PC-3 (cell line): Measurements from ENCODE around the gene ABLIM3. TPM values are rescaled to one million over a fixed set of nuclear protein-coding genes. Genes with fewer than 3 reads are reported as not detected.

Experiments
- ATAC-seq: fragments of 200-7000 bp; cut with Tn5 transposase; 2 replicates; pipeline ENCODE4 v1.9.1; 2020; ENCODE audit warnings: mild to moderate bottlenecking, moderate library complexity
- BruUV-seq: library from RNA; stranded (reverse); fragments of 400-500 nt; replicated peaks from 2 replicates; lab custom pipeline; 2021; lab: Mats Ljungman, UMichigan
- CTCF ChIA-PET: fragments of 300-600 bp; sonication (Branson Sonifier 250); formaldehyde crosslinking; loops from one replicate; lab custom pipeline; 2022; ENCODE audit warnings: antibody characterized with exemption; lab: Charles Lee
- POLR2A ChIA-PET: fragments of 300-600 bp; sonication (Branson Sonifier 250); formaldehyde crosslinking; loops from one replicate; lab custom pipeline; 2022; ENCODE audit warnings: antibody characterized with exemption; ENCODE audit not compliant: unreplicated experiment; lab: Charles Lee
- DNase-seq: peaks from one replicate; pipeline ENCODE4 v3.0.0-alpha.2; 2015
- H2AFZ ChIP-seq: fragments of 300-600 bp; sonication (generic); 2 replicates; pipeline ENCODE4 v1.6.0; 2016; ENCODE audit warnings: antibody characterized with exemption, low read length
- H3F3A ChIP-seq: fragments of 300-600 bp; sonication (generic); one replicate; pipeline ENCODE4 v1.6.0; 2017; ENCODE audit warnings: antibody characterized with exemption, low read length, control low read depth, mild to moderate bottlenecking; ENCODE audit not compliant: unreplicated experiment
- H3K27ac ChIP-seq: fragments of 300-600 bp; sonication (generic); 2 replicates; pipeline ENCODE4 v1.5.1; 2016; ENCODE audit warnings: mild to moderate bottlenecking, low read length
- H3K27me3 ChIP-seq: fragments of 300-600 bp; sonication (generic); 2 replicates; pipeline ENCODE4 v1.6.1; 2016; ENCODE audit warnings: low read length, mixed read lengths
- H3K36me3 ChIP-seq: fragments of 300-600 bp; sonication (generic); 2 replicates; pipeline ENCODE4 v1.6.1; 2016; ENCODE audit warnings: low read depth, mixed run types, low read length, mixed read lengths
- H3K4me1 ChIP-seq: fragments of 300-600 bp; sonication (generic); 2 replicates; pipeline ENCODE4 v1.5.1; 2016; ENCODE audit warnings: low read length; ENCODE audit not compliant: insufficient read depth
- H3K4me2 ChIP-seq: fragments of 300-600 bp; sonication (generic); 2 replicates; pipeline ENCODE4 v1.6.0; 2016; ENCODE audit warnings: low read length
- H3K4me3 ChIP-seq: fragments of 300-600 bp; sonication (generic); 2 replicates; pipeline ENCODE4 v1.5.1; 2016; ENCODE audit warnings: mild to moderate bottlenecking, low read length, mixed read lengths
- H3K79me2 ChIP-seq: fragments of 300-600 bp; sonication (generic); 2 replicates; pipeline ENCODE4 v1.6.1; 2017; ENCODE audit warnings: low read length, mixed read lengths
- H3K9ac ChIP-seq: fragments of 300-600 bp; sonication (generic); 2 replicates; pipeline ENCODE4 v1.6.0; 2016; ENCODE audit warnings: mild to moderate bottlenecking, low read length
- H3K9me2 ChIP-seq: fragments of 300-600 bp; sonication (generic); replicated peaks from 2 replicates; pipeline ENCODE4 v1.6.1; 2016; ENCODE audit warnings: mixed run types, low read length, mixed read lengths
- H3K9me3 ChIP-seq: fragments of 300-600 bp; sonication (generic); 2 replicates; pipeline ENCODE4 v1.6.1; 2016; ENCODE audit warnings: low read length, mixed read lengths
- H4K20me1 ChIP-seq: fragments of 300-600 bp; sonication (generic); 2 replicates; pipeline ENCODE4 v1.6.1; 2016; ENCODE audit warnings: low read length, mixed read lengths
- EZH2 ChIP-seq: fragments of 300-600 bp; sonication (generic); IDR thresholded peaks from one replicate; pipeline ENCODE4 v1.6.1; 2017; ENCODE audit warnings: antibody characterized with exemption, mild to moderate bottlenecking, low read length; ENCODE audit not compliant: unreplicated experiment
- EZH2phosphoT487 ChIP-seq: fragments of 300-600 bp; sonication (generic); IDR thresholded peaks from 2 replicates; pipeline ENCODE4 v1.6.1; 2018; ENCODE audit warnings: mild to moderate bottlenecking, antibody characterized with exemption, low read length, borderline replicate concordance
- intact Hi-C: fragments of 100-400 bp; cut with micrococcal nuclease; formaldehyde crosslinking; loops from 2 replicates; pipeline ENCODE4 v1.9.0; 2023
- total RNA-seq: library from RNA; depleted of rRNA; stranded (reverse); fragments of >200 nt; gene quantifications from 2 replicates; pipeline ENCODE4 v1.2.3, GENCODE V29; 2014
- TF ChIP-seq, protein P1 (sequence below): fragments of 300-600 bp; sonication (generic); conservative IDR thresholded peaks from 2 replicates; pipeline ENCODE4 v1.5.1; 2017; ENCODE audit warnings: antibody characterized with exemption, low read depth, mild to moderate bottlenecking, low read length

The ABLIM3 gene
- total RNA-seq, 1 experiment from 2014 or later: 43.6 TPM

DNA sequence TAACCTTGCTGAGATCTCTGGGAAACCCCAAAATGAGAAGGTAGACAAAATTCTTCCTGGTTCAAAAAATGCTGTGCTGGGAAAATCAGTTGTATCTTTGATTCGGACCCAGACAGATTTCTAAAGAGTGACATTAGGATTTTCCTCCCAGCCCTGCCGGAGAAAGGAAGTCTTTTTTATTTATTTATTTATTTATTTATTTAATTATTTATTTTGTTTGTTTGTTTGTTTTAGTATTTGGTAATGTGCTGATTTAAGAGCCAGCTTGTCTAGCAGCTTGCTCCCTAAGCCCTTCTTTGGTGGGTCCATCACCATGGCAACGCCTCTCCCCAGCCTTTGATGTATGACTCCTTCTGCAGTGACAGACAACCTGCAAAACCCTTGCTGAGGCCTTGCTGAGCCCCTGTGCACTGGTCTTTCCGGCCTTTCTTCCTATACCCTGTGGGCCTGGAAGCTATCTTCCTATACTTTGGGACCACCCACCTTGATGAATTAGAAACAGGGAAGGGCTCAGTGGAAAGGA lies 69.7 kb downstream of the ABLIM3 start:
- Histone ChIP-seq H3F3A (no peaks in the 10 kb centered on the region), H2AFZ (no peak overlapping the region), H4K20me1 (no peaks in the 10 kb centered on the region), H3K27me3 (no peaks in the 10 kb centered on the region), H3K9me2 (no peaks in the 10 kb centered on the region), H3K4me2 (no peak overlapping the region), H3K79me2 (no peaks in the 10 kb centered on the region), H3K9ac (no peak overlapping the region), H3K4me1 (peaks cover 4% of the 10 kb centered on the region), H3K9me3 (no peaks in the 10 kb centered on the region), H3K4me3 (no peak overlapping the region), H3K27ac (no peak overlapping the region), H3K36me3 (no peaks in the 10 kb centered on the region; the same call in 1 of the 2 replicates)
- DNase-seq (no peak), ATAC-seq (no peak)
- intact Hi-C loops: no loop called here
- BruUV-seq: no TSS peak
- TF ChIP-seq, protein P1, sequence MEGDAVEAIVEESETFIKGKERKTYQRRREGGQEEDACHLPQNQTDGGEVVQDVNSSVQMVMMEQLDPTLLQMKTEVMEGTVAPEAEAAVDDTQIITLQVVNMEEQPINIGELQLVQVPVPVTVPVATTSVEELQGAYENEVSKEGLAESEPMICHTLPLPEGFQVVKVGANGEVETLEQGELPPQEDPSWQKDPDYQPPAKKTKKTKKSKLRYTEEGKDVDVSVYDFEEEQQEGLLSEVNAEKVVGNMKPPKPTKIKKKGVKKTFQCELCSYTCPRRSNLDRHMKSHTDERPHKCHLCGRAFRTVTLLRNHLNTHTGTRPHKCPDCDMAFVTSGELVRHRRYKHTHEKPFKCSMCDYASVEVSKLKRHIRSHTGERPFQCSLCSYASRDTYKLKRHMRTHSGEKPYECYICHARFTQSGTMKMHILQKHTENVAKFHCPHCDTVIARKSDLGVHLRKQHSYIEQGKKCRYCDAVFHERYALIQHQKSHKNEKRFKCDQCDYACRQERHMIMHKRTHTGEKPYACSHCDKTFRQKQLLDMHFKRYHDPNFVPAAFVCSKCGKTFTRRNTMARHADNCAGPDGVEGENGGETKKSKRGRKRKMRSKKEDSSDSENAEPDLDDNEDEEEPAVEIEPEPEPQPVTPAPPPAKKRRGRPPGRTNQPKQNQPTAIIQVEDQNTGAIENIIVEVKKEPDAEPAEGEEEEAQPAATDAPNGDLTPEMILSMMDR: no peak
- TF ChIP-seq EZH2 (no peak), EZH2phosphoT487 (no peak)
- POLR2A ChIA-PET: no interaction called here
- CTCF ChIA-PET: no interaction called here

DNA sequence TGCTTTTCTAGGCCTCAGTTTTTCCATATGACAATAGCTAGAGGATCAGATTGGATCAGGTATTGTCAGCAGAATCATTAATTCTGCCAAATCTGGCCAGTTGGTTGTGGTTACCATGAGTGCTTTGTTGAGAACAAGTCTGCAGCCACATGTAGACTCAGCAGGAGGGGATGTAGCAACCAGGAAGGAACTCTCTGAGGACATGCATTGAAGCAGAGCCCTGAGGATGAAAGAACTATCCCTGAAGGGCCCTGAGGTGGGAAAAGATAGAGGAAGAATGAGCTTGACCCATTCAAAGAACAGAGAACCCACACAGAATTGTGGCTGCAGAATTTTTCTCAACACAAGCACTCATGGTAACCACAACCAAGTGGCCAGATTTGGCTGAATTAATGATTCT lies 70.3 kb downstream of the ABLIM3 start:
- ATAC-seq: no peak
- Histone ChIP-seq H3F3A (no peaks in the 10 kb centered on the region), H3K9ac (no peak overlapping the region), H3K4me1 (no peaks in the 10 kb centered on the region), H3K79me2 (no peaks in the 10 kb centered on the region), H3K27ac (no peak overlapping the region), H3K9me2 (no peaks in the 10 kb centered on the region), H3K9me3 (no peaks in the 10 kb centered on the region), H3K4me2 (no peak overlapping the region), H3K4me3 (no peak overlapping the region), H4K20me1 (no peaks in the 10 kb centered on the region), H3K36me3 (no peaks in the 10 kb centered on the region; the same call in 1 of the 2 replicates), H3K27me3 (no peaks in the 10 kb centered on the region), H2AFZ (no peak overlapping the region)
- no peak for DNase-seq
- intact Hi-C loops: no loop called here
- ChIA-PET POLR2A (no interaction called here), CTCF (no interaction called here)
- no peak for TF ChIP-seq EZH2
- BruUV-seq: no TSS peak

DNA sequence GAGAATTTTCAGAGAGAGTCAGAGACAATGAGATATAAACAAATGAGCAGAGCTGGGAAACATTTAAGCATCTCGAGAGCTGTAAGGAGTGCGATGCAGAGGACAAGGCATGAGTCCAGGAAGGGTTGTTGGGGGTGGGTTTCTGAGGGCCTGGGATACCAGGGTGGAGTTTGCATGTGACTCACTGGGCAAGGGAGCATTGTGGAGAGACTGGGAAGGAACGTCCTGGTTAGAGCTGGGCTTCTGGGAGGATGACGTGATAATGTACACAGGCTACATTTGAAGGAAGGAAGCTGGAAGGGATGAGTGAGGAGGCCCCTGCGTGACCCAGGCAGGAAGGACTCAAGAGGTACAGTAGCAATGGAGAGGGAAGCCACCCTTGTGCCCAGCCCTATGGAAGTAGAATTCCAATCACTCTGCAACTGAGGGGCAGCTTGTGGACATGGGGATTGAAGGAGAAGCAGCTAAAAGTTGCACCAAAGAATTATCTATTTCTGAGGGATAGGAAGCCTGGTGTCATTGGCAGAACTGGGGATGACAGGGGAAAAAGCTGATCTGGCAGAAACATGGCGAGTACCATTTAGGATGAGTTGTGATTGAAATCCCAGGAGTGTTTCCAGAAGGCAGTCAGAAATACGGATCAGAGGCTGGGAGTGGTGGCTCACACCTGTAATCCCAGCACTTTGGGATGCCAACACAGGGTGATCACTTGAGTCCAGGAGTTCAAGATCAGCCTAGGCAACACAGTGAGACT lies 71.1 kb downstream of the ABLIM3 start:
- no peak overlapping the region for H2AFZ ChIP-seq
- no peaks in the 10 kb centered on the region for H3K27me3 ChIP-seq
- CTCF ChIA-PET: no interaction called here
- no TSS peak for BruUV-seq
- no peak overlapping the region for H3K27ac ChIP-seq
- no peaks in the 10 kb centered on the region for H4K20me1 ChIP-seq
- H3F3A ChIP-seq: no peaks in the 10 kb centered on the region
- no peak overlapping the region for H3K9ac ChIP-seq
- H3K4me2 ChIP-seq: no peak overlapping the region
- peak; percentile 38 for DNase-seq
- H3K9me3 ChIP-seq: no peaks in the 10 kb centered on the region
- H3K9me2 ChIP-seq: no peaks in the 10 kb centered on the region
- TF ChIP-seq EZH2phosphoT487 (no peak), EZH2 (no peak)
- TF ChIP-seq, protein P1: no peak
- H3K79me2 ChIP-seq: no peaks in the 10 kb centered on the region
- no peak overlapping the region for H3K4me3 ChIP-seq
- no peaks in the 10 kb centered on the region for H3K4me1 ChIP-seq
- ATAC-seq: peak; percentile 32
- H3K36me3 ChIP-seq: no peaks in the 10 kb centered on the region; the same call in 1 of the 2 replicates
- POLR2A ChIA-PET: no interaction called here
- intact Hi-C loops: no loop called here
